HG03439 (cell line): Measurements from ENCODE around the gene SLC44A5.
A peak's percentile ranks its signal among the peaks of the same experiment; 100 is the strongest.
"Not testable (repeated sequence)": the region's sequence is repeated elsewhere in the genome, so short reads cannot be mapped to it uniquely, and the experiment has no call there.

Experiments used
- ATAC-seq: cut with Tn5 transposase; IDR thresholded peaks from one replicate; pipeline ENCODE4 v1.9.1; 2021; ENCODE audit warnings: mild to moderate bottlenecking, moderate library complexity; ENCODE audit not compliant: unreplicated experiment

The SLC44A5 gene

DNA sequence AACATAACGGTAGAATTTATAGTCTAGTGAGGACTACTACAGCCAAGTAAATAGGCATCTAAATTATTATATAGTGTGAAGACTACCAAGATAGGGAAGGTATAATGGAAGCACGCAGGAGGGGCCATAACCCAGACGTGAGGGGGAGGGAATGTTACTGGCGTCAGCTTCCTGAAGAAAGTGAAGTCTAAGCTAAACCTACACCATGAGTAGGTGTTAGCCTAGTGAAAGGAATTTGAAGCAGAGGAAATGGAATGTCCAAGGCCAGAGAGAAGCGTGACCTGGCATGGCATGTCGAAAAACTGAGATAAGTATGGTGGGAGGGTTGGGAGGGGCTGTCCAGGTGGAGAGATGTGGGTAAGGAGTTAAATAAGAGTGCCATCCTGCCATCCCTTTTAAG, 140.5 kb downstream of the SLC44A5 start:
- no peak for ATAC-seq

DNA sequence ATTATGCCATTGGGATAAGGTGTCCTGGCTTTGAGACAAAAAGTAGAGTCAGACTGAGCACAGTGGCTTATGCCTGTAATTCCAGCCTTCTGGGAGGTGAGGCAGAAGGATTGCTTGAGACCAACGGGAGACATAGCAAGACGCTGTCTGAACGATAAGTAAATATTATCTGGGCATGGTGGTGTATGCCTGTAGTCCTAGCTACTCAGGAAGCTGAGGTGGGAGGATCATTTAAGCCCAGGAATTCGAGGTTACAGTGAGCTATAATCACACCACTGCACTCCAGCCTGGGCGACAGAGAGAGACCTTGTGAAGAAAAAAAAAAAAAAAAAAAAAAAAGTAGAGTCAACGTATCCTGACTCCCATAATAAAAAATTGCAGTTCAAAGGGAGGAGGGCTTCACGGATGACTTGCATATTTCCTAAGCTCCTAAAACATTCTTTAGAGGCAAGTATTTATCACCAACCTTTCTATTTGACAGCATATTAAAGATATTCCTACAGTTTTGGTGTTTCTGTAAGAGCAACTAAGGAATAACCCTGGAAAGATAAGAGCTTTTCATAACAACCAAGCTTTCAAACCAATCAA, 141.2 kb downstream of the SLC44A5 start:
- ATAC-seq = no peak

DNA sequence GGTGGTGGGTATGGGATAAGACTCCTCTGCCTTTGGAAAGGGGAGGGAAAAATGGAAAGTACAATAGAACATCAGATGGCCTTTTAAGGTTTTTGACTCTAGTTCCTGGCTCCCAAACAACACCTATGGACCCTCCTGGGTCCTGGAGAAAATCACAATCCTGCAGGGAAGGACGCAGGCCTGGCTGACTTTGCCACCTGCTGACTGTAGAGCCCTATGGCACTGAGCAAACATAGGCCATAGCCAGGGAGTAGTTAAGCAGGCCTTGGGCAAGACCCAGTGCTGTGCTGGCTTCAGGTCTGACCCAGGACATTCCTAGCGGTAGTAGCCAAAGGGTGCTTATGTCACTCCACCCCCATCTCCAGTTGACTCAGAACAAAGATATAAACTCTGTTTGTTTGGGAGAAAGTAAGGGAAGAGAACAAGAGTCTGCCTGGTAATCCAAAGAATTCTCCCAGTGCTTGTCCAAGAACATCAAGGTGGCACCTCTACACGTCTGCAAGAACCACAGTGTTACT, 149.0 kb downstream of the SLC44A5 start:
- no peak for ATAC-seq

DNA sequence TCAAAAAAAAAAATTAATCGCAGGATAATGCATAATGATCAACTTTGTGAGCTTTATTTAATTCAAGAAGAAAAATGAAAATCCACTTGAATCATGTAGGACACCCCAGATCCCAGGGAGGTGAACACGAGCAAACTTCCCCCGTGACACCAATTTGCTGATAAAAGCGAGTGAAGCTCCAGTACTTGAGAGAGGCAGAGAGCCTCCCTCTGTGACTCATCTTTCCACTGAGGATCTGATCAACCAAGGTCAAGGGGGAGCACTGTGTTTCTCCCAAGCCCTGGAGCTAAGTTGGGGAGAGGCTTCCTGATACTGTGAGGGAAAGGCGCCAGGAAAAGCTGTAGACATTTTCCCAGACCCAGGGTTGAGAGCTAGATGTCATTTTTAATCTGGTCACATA, 160.9 kb downstream of the SLC44A5 start:
- ATAC-seq = no peak

DNA sequence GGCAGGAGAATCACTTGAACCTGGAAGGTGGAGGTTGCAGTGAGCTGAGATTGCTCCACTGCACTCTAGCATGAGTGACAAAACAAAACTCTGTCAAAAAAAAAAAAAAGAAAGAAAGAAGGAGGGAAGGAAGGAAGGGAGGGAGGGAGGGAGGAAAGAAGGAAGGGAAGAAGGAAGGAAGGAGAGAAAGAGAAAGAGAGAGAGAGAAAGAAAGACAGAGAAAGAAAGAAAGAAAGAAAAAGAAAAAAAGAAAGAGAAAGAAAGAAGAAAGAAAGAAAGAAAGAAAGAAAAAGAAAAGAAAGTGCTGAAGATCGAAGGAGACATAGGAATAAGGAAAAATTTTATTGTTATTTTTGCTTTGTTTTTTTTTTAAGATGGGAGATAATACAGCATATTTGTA, 166.7 kb downstream of the SLC44A5 start:
- no peak for ATAC-seq

DNA sequence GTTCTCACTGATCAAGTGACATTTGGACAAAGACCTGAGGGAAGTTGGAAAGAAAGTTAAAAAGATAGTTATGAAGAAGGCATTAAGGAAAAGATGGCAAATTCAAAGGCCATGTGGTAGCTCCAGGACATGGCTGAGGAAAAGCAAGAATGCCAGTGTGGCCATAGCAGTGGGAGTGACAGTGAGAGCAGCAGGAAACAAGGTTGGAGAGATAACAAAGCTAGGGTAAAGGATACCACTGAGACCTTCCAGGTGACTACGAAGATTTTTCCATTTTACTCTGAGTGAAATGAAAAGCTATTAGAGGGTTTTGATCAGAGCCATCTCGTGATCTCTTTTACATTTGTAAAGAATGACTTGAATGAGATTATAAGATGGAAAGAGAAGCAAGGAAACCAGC, 170.6 kb downstream of the SLC44A5 start:
- no peak for ATAC-seq

DNA sequence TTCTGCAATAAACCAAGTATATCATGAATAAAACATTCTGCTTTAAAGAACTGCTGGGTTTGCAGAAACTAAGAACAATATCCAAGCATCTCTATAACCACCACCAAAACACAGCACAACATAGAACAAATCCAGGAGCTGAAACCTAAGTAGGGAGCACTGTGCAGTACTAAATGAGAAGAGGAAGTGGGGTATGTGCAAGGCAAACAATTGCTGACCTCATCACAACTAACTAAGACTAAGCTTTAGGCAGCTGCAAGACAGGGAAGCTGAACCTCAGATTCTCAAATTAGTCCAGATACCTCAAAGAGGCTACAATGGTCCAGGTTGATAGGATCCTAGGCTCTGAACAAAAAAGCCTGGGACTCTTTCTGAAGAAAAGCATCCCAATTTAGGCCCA, 172.6 kb downstream of the SLC44A5 start:
- ATAC-seq = no peak

DNA sequence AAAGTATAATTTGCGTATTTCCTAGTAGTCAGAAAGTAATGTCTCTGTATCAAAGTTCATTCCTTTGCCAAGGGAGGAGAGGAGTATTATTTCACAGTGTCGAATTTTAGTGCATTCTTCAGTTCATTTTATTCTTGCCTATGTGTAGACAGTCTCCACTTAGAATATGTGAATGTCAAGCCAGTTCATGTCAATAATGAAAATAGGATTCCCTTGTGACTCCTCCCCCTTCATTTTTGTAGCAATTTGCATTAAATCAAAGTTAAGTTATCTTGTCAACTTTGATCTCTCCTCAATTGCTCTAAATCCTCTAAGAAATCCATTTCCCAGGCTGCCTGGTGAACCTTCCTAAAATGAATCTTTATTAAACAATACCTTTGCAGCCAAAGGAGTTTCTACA, 179.1 kb downstream of the SLC44A5 start:
- no peak for ATAC-seq

DNA sequence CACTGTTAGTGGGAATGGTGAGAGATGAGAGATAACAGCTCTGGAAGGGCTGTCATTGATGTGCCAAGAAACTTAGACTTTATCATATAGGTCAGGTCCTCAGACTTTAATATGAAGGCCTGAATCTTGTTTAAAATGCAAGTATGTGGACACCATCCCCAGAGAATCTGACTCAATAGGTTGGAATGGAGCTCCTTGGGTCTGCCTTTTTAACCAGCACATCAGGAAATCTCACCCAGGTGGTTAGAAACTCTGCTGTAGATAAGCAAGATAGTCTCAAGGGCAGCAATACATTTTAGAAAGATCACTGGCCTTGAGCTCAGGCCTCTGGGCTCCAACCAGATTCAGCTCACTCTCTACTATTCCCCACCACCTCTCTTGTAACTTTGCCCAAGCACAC, 180.4 kb downstream of the SLC44A5 start:
- no peak for ATAC-seq

DNA sequence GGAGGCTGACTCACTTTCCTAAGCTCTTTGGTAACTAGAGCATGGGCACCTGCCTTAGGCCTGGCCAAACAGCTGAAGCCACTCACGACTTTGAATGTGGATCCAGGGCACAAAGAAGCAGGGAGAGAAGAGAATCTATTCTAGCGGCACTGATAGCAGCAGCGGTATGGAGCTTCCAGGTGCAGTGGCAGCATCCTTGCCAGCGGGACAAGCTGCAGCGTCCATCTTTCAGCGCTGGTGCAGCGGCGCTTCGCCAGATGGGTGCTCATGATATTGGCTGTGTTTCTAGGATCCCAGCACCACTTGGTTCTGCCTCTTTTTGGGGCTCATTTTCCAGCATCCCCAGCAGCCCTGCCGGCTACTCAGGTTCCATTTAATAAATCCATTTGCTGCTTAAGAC, 184.2 kb downstream of the SLC44A5 start:
- ATAC-seq = no peak

DNA sequence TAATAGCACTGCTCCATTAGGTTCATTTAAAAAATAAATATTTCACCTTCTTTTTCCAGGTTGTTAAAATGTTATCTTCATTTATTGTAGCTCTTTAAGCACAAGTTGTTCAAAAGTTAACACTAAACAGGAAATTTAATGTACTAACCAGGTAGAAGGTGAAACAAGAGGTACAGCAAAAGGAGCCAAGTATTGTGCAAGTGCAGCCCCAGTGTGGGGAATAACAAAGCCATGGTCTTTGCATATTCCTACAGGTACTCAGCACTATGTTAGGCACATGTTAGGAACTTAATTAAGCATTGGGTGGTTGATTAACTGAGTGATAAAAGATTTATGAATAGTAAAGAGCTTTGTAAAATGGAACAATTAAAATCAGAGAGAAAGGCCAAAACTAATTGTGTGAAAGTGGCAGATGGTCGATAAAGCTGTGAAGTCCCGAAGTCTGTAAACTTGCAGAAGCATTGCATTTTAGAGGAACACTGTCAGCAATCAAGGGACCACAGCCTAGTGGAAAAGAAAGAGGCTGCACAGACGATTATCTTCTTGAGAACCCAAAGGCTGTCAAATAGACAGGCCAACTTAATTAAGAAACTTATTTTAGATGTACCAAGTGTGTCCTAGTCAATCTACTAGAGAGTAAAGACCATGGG, 185.8 kb downstream of the SLC44A5 start:
- no peak for ATAC-seq

DNA sequence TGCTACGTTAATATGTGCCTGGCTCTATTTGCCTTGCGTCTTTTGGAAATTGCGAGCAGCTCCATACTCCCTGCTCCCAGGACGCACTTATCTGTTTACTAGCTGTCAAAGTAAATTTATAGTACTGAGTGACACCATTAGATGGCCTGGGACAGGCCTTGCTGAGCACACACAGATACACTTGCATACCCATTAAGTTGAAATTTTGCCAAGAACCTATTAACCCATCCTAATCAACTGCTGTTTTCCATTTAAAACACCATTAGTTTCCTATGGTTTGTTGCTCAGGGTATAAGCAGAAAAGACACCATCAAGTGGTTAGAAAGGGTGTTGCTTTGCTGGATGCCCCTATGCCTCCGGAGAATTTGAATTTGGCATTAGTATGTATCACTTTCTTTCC, 187.3 kb downstream of the SLC44A5 start:
- no peak for ATAC-seq

DNA sequence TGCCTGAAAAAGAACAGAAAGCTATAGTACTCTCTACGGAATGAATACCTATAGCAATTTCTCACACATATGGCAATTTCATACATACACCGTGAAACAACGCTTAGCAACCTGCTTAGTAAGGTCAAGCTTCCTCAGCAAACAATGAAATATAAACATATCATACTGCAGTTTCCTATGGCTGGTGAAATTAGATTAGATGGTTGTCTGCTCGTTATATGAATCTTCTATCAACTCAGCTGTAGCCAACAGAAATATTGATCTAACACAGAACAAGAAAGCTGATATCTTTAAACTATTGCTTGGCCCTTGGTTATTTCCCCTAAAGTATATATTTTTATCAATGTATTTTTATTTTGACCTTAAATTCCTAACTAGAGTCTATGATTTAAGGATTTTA, 187.8 kb downstream of the SLC44A5 start:
- ATAC-seq = no peak

DNA sequence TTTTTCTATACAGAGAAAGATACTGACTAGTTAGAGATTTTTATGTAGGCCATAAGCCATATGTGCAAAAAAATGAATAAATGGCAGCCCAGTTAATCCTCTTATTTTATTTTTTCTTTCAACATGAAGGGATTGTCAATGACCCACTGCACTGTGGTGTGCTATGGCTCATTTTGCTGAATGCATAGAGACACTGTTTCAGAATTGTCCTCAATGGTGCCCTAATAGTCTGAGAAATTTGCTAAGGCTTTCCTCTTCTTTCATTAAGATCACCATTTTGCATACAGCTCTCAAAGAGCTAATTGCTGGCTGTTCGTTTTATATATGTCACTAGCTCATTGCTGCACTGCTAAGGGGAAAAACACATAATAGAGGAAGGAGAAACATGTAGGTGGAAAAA, 189.5 kb downstream of the SLC44A5 start:
- ATAC-seq = no peak

DNA sequence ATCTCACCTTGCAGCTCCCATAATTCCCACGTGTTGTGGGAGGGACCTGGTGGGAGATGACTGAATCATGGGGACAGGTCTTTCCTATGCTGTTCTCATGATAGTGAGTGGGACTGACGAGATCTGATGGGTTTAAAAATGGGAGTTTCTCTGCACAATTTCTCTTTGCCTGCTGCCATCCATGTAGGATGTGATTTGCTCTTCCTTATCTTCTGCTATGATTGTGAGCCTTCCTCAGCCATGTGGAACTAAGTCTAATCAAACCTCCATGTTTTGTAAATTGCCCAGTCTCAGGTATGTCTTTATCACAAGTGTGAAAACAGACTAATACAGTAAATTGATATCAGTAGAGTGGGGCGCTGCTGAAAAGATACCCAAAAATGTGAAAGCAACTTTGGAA, 195.7 kb downstream of the SLC44A5 start:
- no peak for ATAC-seq

DNA sequence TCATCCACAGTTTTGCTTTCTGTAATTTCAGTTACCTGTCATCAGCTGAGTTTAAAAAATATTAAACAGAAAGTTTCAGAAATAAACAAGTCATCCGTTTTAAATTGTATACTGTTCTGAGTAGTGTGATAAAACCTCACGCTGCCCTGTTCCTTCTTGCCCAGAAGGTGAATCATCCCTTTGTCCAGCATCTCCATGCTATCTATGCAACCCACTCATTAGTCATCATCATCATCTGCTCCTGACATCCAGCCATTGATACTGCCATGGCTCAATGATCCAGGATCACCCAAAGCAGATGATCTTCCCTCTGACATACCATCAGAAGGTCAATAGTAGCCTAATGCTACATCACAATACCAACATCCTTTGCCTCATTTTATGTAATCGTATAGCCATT, 198.3 kb downstream of the SLC44A5 start:
- ATAC-seq = no peak

DNA sequence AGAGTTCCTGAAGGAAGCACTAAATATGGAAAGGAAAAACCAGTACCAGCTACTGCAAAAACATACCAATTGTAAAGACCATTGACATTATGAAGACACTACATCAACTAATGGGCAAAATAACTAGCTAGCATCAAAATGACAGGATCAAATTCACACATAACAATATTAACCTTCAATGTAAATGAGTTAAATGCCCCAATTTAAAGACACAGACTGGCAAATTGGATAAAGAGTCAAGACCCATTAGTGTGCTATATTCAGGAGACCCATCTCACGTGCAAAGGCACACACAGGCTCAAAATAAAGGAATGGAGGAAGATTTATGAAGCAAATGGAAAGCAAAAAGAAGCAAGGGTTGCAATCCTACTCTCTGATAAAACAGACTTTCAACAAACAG, 206.2 kb downstream of the SLC44A5 start:
- not testable (repeated sequence) for ATAC-seq

DNA sequence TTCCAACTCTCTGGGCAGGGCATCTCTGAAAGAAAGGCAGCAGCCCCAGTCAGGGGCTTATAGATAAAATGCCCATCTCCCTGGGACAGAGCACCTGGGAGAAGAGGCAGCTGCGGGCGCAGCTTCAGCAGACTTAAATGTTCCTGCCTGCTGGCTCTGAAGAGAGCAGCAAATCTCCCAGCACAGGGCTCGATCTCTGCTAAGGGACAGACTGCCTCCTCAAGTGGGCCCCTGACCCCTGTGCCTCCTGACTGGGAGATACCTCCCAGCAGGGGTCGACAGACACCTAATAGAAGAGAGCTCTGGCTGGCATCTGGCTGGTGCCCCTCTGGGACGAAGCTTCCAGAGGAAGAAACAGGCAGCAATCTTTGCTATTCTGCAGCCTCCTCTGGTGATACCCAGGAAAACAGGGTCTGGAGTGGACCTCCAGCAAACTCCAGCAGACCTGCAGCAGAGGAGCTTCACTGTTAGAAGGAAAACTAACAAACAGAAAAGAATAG, 207.7 kb downstream of the SLC44A5 start:
- ATAC-seq = not testable (repeated sequence)

DNA sequence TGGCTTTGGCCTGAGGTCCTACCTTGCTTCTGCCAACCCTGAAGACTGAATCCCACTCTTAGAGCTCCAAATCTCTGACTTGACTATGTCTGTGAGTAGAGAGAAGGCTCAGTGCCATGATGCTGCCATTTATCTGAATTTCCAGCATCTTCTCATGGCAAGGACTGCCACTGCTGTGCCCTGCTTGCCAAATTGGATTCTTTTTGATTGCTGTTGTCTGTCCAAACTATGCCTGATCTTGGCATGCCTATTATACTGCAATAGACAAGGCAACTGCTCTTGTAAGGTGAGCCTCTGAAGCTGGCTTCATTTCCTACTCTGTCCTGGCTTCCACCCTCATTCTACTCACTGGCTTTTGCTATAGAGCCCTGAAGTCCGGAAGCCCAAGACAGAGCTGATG, 210.2 kb downstream of the SLC44A5 start:
- ATAC-seq = no peak

DNA sequence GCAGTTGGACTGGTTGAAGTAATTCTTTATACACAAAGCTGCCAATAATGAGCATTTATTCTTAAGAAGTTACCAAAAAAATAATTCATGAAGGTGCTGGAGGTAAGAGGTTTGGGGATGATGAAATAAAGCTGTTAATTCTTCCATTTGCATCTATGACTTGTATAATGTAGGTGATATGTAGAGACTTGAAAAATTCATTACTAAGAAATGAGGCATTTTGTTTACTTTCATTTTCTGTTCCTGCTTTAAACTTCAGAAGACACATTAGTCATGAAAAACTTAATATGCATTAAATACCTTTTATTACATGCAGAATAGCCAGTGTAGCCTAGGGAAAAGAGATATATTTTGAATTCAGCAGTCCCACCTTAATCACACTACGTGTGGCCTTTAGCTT, 214.2 kb downstream of the SLC44A5 start:
- no peak for ATAC-seq

DNA sequence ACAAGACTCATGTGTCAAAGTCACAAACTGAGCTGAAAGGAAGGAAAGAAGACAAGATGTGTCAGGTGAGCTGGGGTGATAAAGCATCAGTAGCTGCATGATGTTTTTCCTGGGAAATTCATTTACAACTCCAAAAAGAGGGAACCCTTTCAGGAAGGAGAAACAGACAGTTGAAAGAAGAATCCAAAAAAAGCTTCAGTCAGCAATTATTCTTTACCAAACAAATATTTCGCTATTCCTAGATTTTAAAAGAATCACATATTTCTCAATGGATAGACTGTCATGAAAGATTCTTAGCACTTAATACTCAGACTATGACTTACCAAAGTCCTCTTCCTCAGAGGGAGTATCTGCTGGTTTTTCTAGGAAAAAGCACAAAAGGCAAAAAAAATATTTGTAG, 214.7 kb downstream of the SLC44A5 start:
- ATAC-seq = no peak

DNA sequence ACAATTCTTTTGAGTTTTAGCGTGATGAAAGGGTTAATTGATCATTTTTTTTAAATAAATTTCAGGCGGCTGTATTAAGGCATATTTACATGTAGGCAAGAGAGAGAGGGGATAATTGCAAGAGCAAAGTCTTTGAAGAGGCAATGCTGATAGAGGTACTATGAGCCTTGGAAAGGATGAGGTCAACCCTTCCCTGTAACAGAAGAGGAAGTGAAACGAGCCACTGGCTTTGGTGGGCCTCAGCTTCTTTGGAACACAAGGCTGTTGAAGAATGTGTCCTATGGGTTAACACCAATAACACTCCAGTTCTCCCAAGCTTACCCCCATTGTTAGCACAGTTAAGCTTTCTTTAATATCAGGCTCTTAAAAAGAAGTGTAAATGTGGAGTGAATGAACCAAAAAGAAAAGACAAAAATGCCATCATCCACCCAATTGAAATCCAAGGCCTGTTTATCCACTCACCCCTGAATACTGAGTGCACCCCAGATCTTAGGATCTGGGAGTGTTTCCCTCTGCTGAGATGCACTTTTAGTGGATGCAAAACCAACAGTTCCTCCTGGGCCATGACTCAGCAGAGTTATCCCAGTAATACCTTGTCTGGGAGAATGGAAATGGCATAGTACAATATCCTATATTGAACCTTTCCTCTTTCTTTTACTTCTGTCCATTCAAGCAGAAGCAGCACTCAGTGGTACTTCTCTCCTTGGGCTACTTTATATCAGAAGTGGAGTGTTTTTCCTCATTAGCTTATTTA, 216.4 kb downstream of the SLC44A5 start:
- peak; percentile 44 for ATAC-seq
